ENCODE measurements around the gene BATF3.

The BATF3 gene, protein sequence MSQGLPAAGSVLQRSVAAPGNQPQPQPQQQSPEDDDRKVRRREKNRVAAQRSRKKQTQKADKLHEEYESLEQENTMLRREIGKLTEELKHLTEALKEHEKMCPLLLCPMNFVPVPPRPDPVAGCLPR

DNA sequence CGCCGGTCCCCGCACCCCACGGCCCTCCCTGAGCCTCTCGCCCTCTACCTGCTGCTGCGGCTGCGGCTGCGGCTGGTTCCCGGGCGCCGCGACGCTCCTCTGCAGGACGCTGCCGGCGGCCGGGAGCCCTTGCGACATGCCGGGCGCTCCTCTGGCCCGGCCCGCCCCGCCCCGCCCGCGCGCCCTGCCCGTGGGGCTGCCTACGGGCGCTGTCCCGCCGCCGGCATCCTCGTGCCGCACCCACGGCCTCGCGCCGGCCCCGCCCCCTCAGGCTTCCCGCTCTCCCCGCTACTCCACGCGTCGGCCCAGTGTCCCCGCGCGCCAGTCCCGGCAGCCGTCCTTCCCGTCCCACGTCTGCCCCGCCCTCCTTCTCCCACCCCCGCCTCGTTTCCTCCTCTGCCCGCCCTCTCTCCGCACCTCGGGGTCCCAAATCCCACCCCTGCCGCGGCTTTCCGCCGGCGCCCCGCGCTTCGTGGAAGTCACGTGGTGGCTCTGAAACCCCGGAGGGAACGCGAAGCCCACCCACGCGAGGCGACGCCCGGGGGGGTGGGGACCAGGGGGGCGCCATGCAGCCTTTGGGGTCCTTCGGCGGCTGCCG lies at the start of gene BATF3:
BATF3 (minus strand) TSS at position 216 of the 598 bp plus-strand sequence; CDS start at position 138, 78 bp downstream.
- Histone ChIP-seq H3K4me3 (ENCODE audit: low read depth, low read length, poor library complexity, severe bottlenecking) (peak within 1 kb of the TSS; percentile 58), H3K27me3 (ENCODE audit: insufficient read depth, low read length) (peaks cover 20% of the 10 kb centered on the region; the same call in 1 of the 2 replicates), H3K79me2 (ENCODE audit: insufficient read depth, low read length) (no peaks in the 10 kb centered on the region), H3K4me2 (ENCODE audit: low read length) (peak within 1 kb of the TSS; percentile 75), H3K36me3 (ENCODE audit: insufficient read depth, low read length) (no peaks in the 10 kb centered on the region), H4K20me1 (ENCODE audit: insufficient read depth, low read length) (no peaks in the 10 kb centered on the region), H3K27ac (ENCODE audit: low read depth, low read length, poor library complexity, severe bottlenecking) (no peak within 1 kb of the TSS), H3K9me2 (ENCODE audit: low read depth, low read length) (no peaks in the 10 kb centered on the region), H3F3A (ENCODE audit: insufficient read depth, low read length) (no peaks in the 10 kb centered on the region), H3K9me3 (ENCODE audit: low read length) (no peaks in the 10 kb centered on the region), H2AFZ (ENCODE audit: low read length) (no peak within 1 kb of the TSS; the same call in 1 of the 2 replicates), H3K9ac (ENCODE audit: low read length) (peak within 1 kb of the TSS; percentile 15; the same call in 1 of the 2 replicates), H3K4me1 (ENCODE audit: insufficient read depth, low read length, severe bottlenecking) (peaks cover 19% of the 10 kb centered on the region)
- TF ChIP-seq, protein P1, sequence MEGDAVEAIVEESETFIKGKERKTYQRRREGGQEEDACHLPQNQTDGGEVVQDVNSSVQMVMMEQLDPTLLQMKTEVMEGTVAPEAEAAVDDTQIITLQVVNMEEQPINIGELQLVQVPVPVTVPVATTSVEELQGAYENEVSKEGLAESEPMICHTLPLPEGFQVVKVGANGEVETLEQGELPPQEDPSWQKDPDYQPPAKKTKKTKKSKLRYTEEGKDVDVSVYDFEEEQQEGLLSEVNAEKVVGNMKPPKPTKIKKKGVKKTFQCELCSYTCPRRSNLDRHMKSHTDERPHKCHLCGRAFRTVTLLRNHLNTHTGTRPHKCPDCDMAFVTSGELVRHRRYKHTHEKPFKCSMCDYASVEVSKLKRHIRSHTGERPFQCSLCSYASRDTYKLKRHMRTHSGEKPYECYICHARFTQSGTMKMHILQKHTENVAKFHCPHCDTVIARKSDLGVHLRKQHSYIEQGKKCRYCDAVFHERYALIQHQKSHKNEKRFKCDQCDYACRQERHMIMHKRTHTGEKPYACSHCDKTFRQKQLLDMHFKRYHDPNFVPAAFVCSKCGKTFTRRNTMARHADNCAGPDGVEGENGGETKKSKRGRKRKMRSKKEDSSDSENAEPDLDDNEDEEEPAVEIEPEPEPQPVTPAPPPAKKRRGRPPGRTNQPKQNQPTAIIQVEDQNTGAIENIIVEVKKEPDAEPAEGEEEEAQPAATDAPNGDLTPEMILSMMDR (IDR thresholded peaks at IDR 0.05; ENCODE audit: low read length): no peak
- no peak for TF ChIP-seq EZH2 (IDR thresholded peaks at IDR 0.05; ENCODE audit: borderline replicate concordance, low read length)

DNA sequence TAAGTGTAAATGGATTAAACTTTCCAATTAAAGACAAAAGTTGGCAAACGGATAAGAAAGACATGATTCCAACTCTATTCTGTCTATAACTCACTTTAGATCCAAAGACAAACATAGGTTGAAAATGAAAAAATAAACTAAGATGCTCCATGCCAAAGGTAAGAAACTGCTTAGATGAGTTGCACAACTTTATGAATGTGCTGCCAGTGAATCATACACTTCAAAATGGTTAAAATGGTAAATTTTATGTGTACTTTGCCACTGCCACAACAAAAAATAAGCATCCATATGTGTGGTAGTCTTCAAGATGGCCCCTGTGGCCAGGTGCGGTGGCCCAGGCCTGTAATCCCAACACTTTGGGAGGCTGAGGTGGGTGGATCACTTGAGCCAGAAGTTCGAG lies 46.9 kb upstream of the BATF3 start:
- Histone ChIP-seq H4K20me1 (ENCODE audit: insufficient read depth, low read length) (no peaks in the 10 kb centered on the region), H3K36me3 (ENCODE audit: insufficient read depth, low read length) (peaks cover 8% of the 10 kb centered on the region), H3F3A (ENCODE audit: insufficient read depth, low read length) (no peaks in the 10 kb centered on the region), H3K9me2 (ENCODE audit: low read depth, low read length) (no peaks in the 10 kb centered on the region), H3K27ac (ENCODE audit: low read depth, low read length, poor library complexity, severe bottlenecking) (no peak overlapping the region), H3K4me2 (ENCODE audit: low read length) (no peak overlapping the region), H3K4me1 (ENCODE audit: insufficient read depth, low read length, severe bottlenecking) (peaks cover 6% of the 10 kb centered on the region), H2AFZ (ENCODE audit: low read length) (no peak overlapping the region), H3K79me2 (ENCODE audit: insufficient read depth, low read length) (peaks cover 10% of the 10 kb centered on the region; the same call in 1 of the 2 replicates), H3K9ac (ENCODE audit: low read length) (no peak overlapping the region), H3K4me3 (ENCODE audit: low read depth, low read length, poor library complexity, severe bottlenecking) (no peak overlapping the region), H3K27me3 (ENCODE audit: insufficient read depth, low read length) (no peaks in the 10 kb centered on the region), H3K9me3 (ENCODE audit: low read length) (0 out of 2 replicates have a peak, but pooled peaks cover 2% of the 10 kb centered on the region)
- TF ChIP-seq, protein P1 (IDR thresholded peaks at IDR 0.05; ENCODE audit: low read length): no peak
- no peak for TF ChIP-seq EZH2 (IDR thresholded peaks at IDR 0.05; ENCODE audit: borderline replicate concordance, low read length)

DNA sequence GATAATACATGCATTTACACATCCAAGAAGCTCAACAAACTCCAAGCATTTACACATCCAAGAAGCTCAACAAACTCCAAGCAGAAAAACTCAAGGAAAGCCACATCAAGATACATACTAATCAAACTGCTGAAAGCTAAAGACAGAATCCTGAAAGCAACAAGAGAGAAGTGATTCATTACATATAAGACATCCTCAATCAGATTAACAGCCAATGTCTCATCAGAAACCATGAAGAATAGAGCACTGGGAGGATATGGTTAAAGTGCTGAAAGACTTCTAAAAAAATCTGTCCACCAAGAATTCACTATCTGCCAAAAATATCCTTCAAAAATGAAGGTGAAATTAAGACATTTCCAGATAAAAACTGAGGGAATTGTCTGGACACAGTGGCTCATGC lies 45.7 kb upstream of the BATF3 start:
- 0 out of 2 replicates have a peak, but pooled peaks cover 2% of the 10 kb centered on the region for H3K9me3 ChIP-seq (ENCODE audit: low read length)
- H2AFZ ChIP-seq (ENCODE audit: low read length): no peak overlapping the region
- no peak overlapping the region for H3K27ac ChIP-seq (ENCODE audit: low read depth, low read length, poor library complexity, severe bottlenecking)
- H3K27me3 ChIP-seq (ENCODE audit: insufficient read depth, low read length): no peaks in the 10 kb centered on the region
- TF ChIP-seq, protein P1 (IDR thresholded peaks at IDR 0.05; ENCODE audit: low read length): no peak
- no peak for TF ChIP-seq EZH2 (IDR thresholded peaks at IDR 0.05; ENCODE audit: borderline replicate concordance, low read length)
- peaks cover 5% of the 10 kb centered on the region for H3K4me1 ChIP-seq (ENCODE audit: insufficient read depth, low read length, severe bottlenecking)
- no peaks in the 10 kb centered on the region for H3F3A ChIP-seq (ENCODE audit: insufficient read depth, low read length)
- H3K36me3 ChIP-seq (ENCODE audit: insufficient read depth, low read length): peaks cover 14% of the 10 kb centered on the region
- no peak overlapping the region for H3K9ac ChIP-seq (ENCODE audit: low read length)
- no peak overlapping the region for H3K4me2 ChIP-seq (ENCODE audit: low read length)
- no peak overlapping the region for H3K4me3 ChIP-seq (ENCODE audit: low read depth, low read length, poor library complexity, severe bottlenecking)
- peaks cover 10% of the 10 kb centered on the region; the same call in 1 of the 2 replicates for H3K79me2 ChIP-seq (ENCODE audit: insufficient read depth, low read length)
- H3K9me2 ChIP-seq (ENCODE audit: low read depth, low read length): no peaks in the 10 kb centered on the region
- no peaks in the 10 kb centered on the region for H4K20me1 ChIP-seq (ENCODE audit: insufficient read depth, low read length)
